ENCODE data around the gene KDR.

GRCh38 chr4:55087913-55088260 lies 37.5 kb downstream of the KDR start:
- TF ChIP-seq CTCF (IDR thresholded peaks at IDR 0.05) (no peak), POLR2A (IDR thresholded peaks at IDR 0.05) (no peak)
